ENCODE results near the gene ZFYVE9.
"Not testable (repeated sequence)": the region's sequence is repeated elsewhere in the genome, so short reads cannot be mapped to it uniquely, and the experiment has no call there.

DNA sequence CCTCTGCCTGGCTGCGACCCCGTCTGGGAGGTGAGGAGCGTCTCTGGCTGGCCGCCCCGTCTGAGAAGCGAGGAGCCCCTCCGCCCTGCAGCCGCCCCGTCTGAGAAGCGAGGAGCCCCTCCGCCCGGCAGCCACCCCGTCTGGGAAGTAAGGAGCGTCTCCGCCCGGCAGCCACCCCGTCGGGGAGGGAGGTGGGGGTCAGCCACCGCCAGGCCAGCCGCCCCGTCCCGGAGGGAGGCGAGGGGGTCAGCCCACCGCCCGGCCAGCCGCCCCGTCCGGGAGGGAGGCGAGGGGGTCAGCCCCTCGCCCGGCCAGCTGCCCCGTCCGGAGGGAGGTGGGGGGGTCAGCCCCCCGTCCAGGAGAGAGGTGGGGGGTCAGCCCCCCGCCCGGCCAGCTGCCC, 39.9 kb downstream of the ZFYVE9 start:
- TF ChIP-seq, protein P1, sequence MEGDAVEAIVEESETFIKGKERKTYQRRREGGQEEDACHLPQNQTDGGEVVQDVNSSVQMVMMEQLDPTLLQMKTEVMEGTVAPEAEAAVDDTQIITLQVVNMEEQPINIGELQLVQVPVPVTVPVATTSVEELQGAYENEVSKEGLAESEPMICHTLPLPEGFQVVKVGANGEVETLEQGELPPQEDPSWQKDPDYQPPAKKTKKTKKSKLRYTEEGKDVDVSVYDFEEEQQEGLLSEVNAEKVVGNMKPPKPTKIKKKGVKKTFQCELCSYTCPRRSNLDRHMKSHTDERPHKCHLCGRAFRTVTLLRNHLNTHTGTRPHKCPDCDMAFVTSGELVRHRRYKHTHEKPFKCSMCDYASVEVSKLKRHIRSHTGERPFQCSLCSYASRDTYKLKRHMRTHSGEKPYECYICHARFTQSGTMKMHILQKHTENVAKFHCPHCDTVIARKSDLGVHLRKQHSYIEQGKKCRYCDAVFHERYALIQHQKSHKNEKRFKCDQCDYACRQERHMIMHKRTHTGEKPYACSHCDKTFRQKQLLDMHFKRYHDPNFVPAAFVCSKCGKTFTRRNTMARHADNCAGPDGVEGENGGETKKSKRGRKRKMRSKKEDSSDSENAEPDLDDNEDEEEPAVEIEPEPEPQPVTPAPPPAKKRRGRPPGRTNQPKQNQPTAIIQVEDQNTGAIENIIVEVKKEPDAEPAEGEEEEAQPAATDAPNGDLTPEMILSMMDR (IDR thresholded peaks at IDR 0.05; ENCODE audit: poor library complexity, severe bottlenecking) = not testable (repeated sequence)
- TF ChIP-seq EZH2 (IDR thresholded peaks at IDR 0.05; ENCODE audit: borderline replicate concordance, insufficient read depth, low read length, poor library complexity, severe bottlenecking); POLR2AphosphoS5 (IDR thresholded peaks at IDR 0.05); RAD21 (conservative IDR thresholded peaks at IDR 0.05); SMC3 (conservative IDR thresholded peaks at IDR 0.05; ENCODE audit: poor library complexity): not testable (repeated sequence)
- TF ChIP-seq, protein P2, sequence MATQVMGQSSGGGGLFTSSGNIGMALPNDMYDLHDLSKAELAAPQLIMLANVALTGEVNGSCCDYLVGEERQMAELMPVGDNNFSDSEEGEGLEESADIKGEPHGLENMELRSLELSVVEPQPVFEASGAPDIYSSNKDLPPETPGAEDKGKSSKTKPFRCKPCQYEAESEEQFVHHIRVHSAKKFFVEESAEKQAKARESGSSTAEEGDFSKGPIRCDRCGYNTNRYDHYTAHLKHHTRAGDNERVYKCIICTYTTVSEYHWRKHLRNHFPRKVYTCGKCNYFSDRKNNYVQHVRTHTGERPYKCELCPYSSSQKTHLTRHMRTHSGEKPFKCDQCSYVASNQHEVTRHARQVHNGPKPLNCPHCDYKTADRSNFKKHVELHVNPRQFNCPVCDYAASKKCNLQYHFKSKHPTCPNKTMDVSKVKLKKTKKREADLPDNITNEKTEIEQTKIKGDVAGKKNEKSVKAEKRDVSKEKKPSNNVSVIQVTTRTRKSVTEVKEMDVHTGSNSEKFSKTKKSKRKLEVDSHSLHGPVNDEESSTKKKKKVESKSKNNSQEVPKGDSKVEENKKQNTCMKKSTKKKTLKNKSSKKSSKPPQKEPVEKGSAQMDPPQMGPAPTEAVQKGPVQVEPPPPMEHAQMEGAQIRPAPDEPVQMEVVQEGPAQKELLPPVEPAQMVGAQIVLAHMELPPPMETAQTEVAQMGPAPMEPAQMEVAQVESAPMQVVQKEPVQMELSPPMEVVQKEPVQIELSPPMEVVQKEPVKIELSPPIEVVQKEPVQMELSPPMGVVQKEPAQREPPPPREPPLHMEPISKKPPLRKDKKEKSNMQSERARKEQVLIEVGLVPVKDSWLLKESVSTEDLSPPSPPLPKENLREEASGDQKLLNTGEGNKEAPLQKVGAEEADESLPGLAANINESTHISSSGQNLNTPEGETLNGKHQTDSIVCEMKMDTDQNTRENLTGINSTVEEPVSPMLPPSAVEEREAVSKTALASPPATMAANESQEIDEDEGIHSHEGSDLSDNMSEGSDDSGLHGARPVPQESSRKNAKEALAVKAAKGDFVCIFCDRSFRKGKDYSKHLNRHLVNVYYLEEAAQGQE (IDR thresholded peaks at IDR 0.05; ENCODE audit: borderline replicate concordance) = not testable (repeated sequence)
